K562 (cell line): ENCODE measurements around the gene DHX29. TPM values are rescaled to one million over a fixed set of nuclear protein-coding genes. Genes with fewer than 3 reads are reported as not detected.
A peak's percentile ranks its signal among the peaks of the same experiment; 100 is the strongest.

Experiments
- ATAC-seq: fragments of 200-7000 bp; cut with Tn5 transposase; 3 replicates; pipeline ENCODE4 v1.9.1; 2020; ENCODE audit warnings: moderate library complexity
- BruUV-seq: library from RNA; stranded (reverse); fragments of 400-500 nt; replicated peaks from 2 replicates; lab custom pipeline; 2021; lab: Mats Ljungman, UMichigan
- CTCF ChIA-PET: fragments of 300-600 bp; formaldehyde crosslinking; extraction: SDS; loops from one replicate; lab custom pipeline; 2021; ENCODE audit warnings: low intra/inter-chr PET ratio; lab: Yijun Ruan, JAX
- POLR2A ChIA-PET: fragments of 300-600, 350-650 bp; sonication (Branson Sonifier 250); formaldehyde crosslinking; extraction: SDS; loops from one replicate; lab custom pipeline; 2021; ENCODE audit warnings: antibody characterized with exemption, inconsistent platforms; lab: Yijun Ruan, JAX
- DNase-seq, 4 experiments: peaks; one replicate each; pipeline versions ENCODE4 v3.0.0 to v3.0.0-alpha.2; 2011 to 2018; ENCODE audit warnings: low spot score in 3 of 4, mixed read lengths in 3 of 4; ENCODE audit errors: extremely low read depth in 1 of 4
- FAIRE-seq: peaks from 2 replicates; lab custom pipeline; 2011; peaks lifted over from hg19 to GRCh38; lab: Jason Lieb, UNC
- H2AFZ ChIP-seq: 2 replicates; pipeline ENCODE4 v1.6.0; 2011; ENCODE audit warnings: low read depth, low read length, control low read depth, inconsistent platforms
- H3K27ac ChIP-seq: fragments of 200-600 bp; 3 replicates; pipeline ENCODE4 v1.8.0; 2011; ENCODE audit warnings: low read depth, mild to moderate bottlenecking, control low read depth, inconsistent platforms, low read length, moderate library complexity, mixed read lengths; ENCODE audit errors: extremely low read depth
- H3K27me3 ChIP-seq, 2 experiments: fragments of 300-600 bp in 1 of 2; 2 replicates in 1 of 2; 3 replicates in 1 of 2; pipeline versions ENCODE4 v1.6.0 to v1.8.0; 2011; ENCODE audit warnings: inconsistent platforms in 2 of 2, low read length in 2 of 2, mild to moderate bottlenecking in 1 of 2, mixed read lengths in 1 of 2, moderate library complexity in 1 of 2; ENCODE audit not compliant: control insufficient read depth in 2 of 2, insufficient read depth in 2 of 2
- H3K36me3 ChIP-seq: fragments of 300-600 bp; 3 replicates; pipeline ENCODE4 v1.8.0; 2011; ENCODE audit warnings: mild to moderate bottlenecking, low read length, inconsistent platforms; ENCODE audit not compliant: control insufficient read depth, insufficient read depth
- H3K4me1 ChIP-seq, 2 experiments: fragments of 200-600 bp in 1 of 2; replicated peaks in 1 of 2; 2 replicates in 1 of 2; 3 replicates in 1 of 2; pipeline versions ENCODE4 v1.5.1 to v1.8.0; 2011; ENCODE audit warnings: inconsistent platforms in 2 of 2, low read length in 2 of 2, mild to moderate bottlenecking in 1 of 2, mixed read lengths in 1 of 2, moderate library complexity in 1 of 2; ENCODE audit not compliant: control insufficient read depth in 2 of 2, insufficient read depth in 2 of 2
- H3K4me2 ChIP-seq: 2 replicates; pipeline ENCODE4 v1.6.1; 2011; ENCODE audit warnings: low read length, control low read depth, inconsistent platforms, mixed read lengths; ENCODE audit not compliant: insufficient read depth
- H3K4me3 ChIP-seq: fragments of 200-600 bp; sonication (generic), shearing (Covaris generic); 2 replicates; pipeline ENCODE4 v1.5.1; 2016; ENCODE audit warnings: control low read depth, inconsistent platforms
- H3K79me2 ChIP-seq: fragments of 200-600 bp; 3 replicates; pipeline ENCODE4 v1.8.0; 2011; ENCODE audit warnings: low read length, inconsistent platforms; ENCODE audit not compliant: control insufficient read depth, insufficient read depth
- H3K9ac ChIP-seq, 2 experiments: 2 replicates each; pipeline versions ENCODE4 v1.6.0 to v1.6.1; 2011; ENCODE audit warnings: low read depth in 2 of 2, low read length in 2 of 2, control low read depth in 1 of 2, inconsistent platforms in 1 of 2, mild to moderate bottlenecking in 1 of 2, mixed read lengths in 1 of 2; ENCODE audit not compliant: insufficient read depth in 1 of 2
- H3K9me1 ChIP-seq: one replicate; pipeline ENCODE4 v1.6.0; 2011; ENCODE audit warnings: inconsistent platforms, mild to moderate bottlenecking, low read length, moderate library complexity; ENCODE audit not compliant: control insufficient read depth, insufficient read depth
- H3K9me3 ChIP-seq: replicated peaks from 2 replicates; pipeline ENCODE4 v1.5.1; 2011; ENCODE audit warnings: low read depth, low read length, inconsistent platforms; ENCODE audit not compliant: control insufficient read depth, insufficient read depth
- H4K20me1 ChIP-seq: replicated peaks from 2 replicates; pipeline ENCODE4 v1.6.1; 2011; ENCODE audit warnings: low read length, inconsistent platforms, mixed read lengths; ENCODE audit not compliant: control insufficient read depth, insufficient read depth
- BRD9 ChIP-seq: fragments of 450-650 bp; IDR thresholded peaks from 2 replicates; pipeline ENCODE4 v1.6.1; 2018; ENCODE audit warnings: low read depth; ENCODE audit not compliant: partially characterized antibody
- RAD21 ChIP-seq, 2 experiments: fragments of 250-450 bp in 1 of 2; fragments of 450-650 bp in 1 of 2; sonication (Bioruptor Pico) in 1 of 2; formaldehyde crosslinking in 1 of 2; IDR thresholded peaks in 1 of 2; conservative IDR thresholded peaks in 1 of 2; 2 replicates each; pipeline versions ENCODE4 v1.4.0 to v1.8.0; 2020 to 2022; ENCODE audit warnings: mild to moderate bottlenecking in 2 of 2, moderate library complexity in 1 of 2
- SETDB1 ChIP-seq: IDR thresholded peaks from one replicate; pipeline ENCODE4 v1.6.1; 2012; ENCODE audit warnings: low read length, control low read depth, inconsistent platforms
- SMC3 ChIP-seq: conservative IDR thresholded peaks from 2 replicates; pipeline ENCODE4 v1.6.1; 2011; ENCODE audit warnings: low read depth, low read length, improper control_type of control experiment; ENCODE audit not compliant: insufficient read depth
- SOX6 ChIP-seq: fragments of 450-650 bp; IDR thresholded peaks from 2 replicates; pipeline ENCODE4 v1.6.1; 2014; ENCODE audit warnings: mild to moderate bottlenecking
- ZNF146 ChIP-seq: IDR thresholded peaks from one replicate; pipeline ENCODE4 v1.6.1; 2018; ENCODE audit warnings: missing compliant biosample characterization; ENCODE audit not compliant: unreplicated experiment
- ZNF785 ChIP-seq: fragments of 250-450 bp; sonication (Bioruptor Pico); IDR thresholded peaks from 2 replicates; pipeline ENCODE4 v1.4.0; 2020; ENCODE audit warnings: mild to moderate bottlenecking
- WGBS: fragments of 100-300 bp; shearing (Covaris generic); methylation state at CpG from one replicate; pipeline ENCODE4 v1.1.6; 2016; ENCODE audit warnings: low coverage, mixed read lengths; ENCODE audit not compliant: insufficient coverage; ENCODE audit errors: missing lambda C conversion rate; 5-methylcytosine and 5-hydroxymethylcytosine counted together
- in situ Hi-C: fragments of 300-500 bp; cut with MboI; formaldehyde crosslinking; loops from 4 replicates; pipeline ENCODE4 v1.15.0; 2018; ENCODE audit warnings: inconsistent platforms, mixed read lengths
- intact Hi-C: fragments of 100-400 bp; cut with micrococcal nuclease; formaldehyde crosslinking; loops from 2 replicates; pipeline ENCODE4 v1.14.2; 2022
- polyA plus RNA-seq, 8 experiments: library from polyadenylated mRNA; depleted of rRNA in 4 of 8; stranded (reverse) in 5 of 8; unstranded in 3 of 8; fragments of >200 nt; fragmentation: Nextera tagmentation in 2 of 8; fragmentation: Illumina TruSeq in 1 of 8; extraction: Ambion mirVana in 2 of 8; extraction: Trizol in 1 of 8; gene quantifications; 2 replicates each; pipeline versions ENCODE4 v1.2.1 to v1.2.3, GENCODE V29; 2011 to 2014; ENCODE audit warnings: inconsistent platforms in 1 of 8, missing spikeins in 1 of 8
- total RNA-seq, 7 experiments: library from RNA; depleted of rRNA in 6 of 7; stranded (reverse); fragments of >200 nt in 6 of 7; fragmentation: Illumina TruSeq in 2 of 7; extraction: Trizol in 2 of 7; gene quantifications; 2 replicates each; pipeline versions ENCODE4 v1.2.1 to v1.2.3, GENCODE V29; 2011 to 2021; ENCODE audit warnings: low replicate concordance in 1 of 7
- TF ChIP-seq, protein P1 (sequence below), 2 experiments: fragments of 450-650 bp; formaldehyde crosslinking in 1 of 2; IDR thresholded peaks; 2 replicates each; pipeline versions ENCODE4 v1.4.0 to v1.6.1; 2014 to 2020; ENCODE audit warnings: mild to moderate bottlenecking in 2 of 2, borderline replicate concordance in 1 of 2, low read depth in 1 of 2
- TF ChIP-seq, protein P2 (sequence below): fragments of 450-650 bp; IDR thresholded peaks from 2 replicates; pipeline ENCODE4 v1.6.1; 2018; ENCODE audit not compliant: partially characterized antibody

DHX29 gene
- total and polyA plus RNA-seq, 9 of the 15 experiments (the other 6 are each of a cell fraction or from before 2014, with no cell fraction given), result 7.5 to 42.1 (median 25.0) TPM

DNA sequence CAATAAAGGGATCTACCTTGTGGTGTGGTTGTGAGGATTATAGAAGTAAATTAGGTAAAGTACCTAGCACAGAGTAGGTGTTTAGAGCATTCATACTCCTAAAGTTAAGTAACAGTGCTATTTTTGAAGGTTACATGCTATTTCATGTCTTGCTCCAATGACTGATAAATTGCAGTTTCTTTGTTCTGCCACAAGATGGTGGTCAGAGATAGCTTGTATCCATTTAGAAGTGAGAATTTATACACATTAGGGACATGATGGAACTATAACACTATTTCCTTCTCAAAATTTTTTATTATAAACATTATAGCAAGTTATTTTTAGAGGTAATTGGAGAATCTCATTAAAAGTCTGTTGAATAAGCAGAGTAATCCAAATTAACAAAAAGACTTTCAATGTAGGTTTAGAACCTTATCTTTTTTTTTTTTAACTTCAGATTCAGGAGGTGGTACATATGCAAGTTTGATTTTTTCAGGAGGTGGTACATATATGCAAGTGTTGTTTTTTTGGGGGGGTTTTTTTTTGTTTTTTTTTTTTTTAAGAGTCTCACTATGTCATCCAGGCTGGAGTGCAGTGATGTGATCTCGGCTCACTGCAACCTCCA lies 17.4 kb upstream of the DHX29 start:
- FAIRE-seq (peak; percentile 60), ATAC-seq (peak; percentile 77)
- no TSS peak for BruUV-seq
- no peak for TF ChIP-seq SETDB1
- TF ChIP-seq RAD21 (CRISPR knock-in tag; conservative IDR thresholded peaks at IDR 0.05 in 1 of 2, IDR thresholded peaks at IDR 0.05 in 1 of 2), result peak; percentile 64 to 68
- TF ChIP-seq, protein P1, sequence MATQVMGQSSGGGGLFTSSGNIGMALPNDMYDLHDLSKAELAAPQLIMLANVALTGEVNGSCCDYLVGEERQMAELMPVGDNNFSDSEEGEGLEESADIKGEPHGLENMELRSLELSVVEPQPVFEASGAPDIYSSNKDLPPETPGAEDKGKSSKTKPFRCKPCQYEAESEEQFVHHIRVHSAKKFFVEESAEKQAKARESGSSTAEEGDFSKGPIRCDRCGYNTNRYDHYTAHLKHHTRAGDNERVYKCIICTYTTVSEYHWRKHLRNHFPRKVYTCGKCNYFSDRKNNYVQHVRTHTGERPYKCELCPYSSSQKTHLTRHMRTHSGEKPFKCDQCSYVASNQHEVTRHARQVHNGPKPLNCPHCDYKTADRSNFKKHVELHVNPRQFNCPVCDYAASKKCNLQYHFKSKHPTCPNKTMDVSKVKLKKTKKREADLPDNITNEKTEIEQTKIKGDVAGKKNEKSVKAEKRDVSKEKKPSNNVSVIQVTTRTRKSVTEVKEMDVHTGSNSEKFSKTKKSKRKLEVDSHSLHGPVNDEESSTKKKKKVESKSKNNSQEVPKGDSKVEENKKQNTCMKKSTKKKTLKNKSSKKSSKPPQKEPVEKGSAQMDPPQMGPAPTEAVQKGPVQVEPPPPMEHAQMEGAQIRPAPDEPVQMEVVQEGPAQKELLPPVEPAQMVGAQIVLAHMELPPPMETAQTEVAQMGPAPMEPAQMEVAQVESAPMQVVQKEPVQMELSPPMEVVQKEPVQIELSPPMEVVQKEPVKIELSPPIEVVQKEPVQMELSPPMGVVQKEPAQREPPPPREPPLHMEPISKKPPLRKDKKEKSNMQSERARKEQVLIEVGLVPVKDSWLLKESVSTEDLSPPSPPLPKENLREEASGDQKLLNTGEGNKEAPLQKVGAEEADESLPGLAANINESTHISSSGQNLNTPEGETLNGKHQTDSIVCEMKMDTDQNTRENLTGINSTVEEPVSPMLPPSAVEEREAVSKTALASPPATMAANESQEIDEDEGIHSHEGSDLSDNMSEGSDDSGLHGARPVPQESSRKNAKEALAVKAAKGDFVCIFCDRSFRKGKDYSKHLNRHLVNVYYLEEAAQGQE (IDR thresholded peaks at IDR 0.05; ENCODE audit: borderline replicate concordance), result peak; percentile 35; the same call in 1 of the 2 replicates
- TF ChIP-seq, protein P1 (CRISPR knock-in tag; IDR thresholded peaks at IDR 0.05; ENCODE audit: low read depth), result no peak
- 0 out of 2 replicates have a peak, but pooled peaks have one; percentile 6 for TF ChIP-seq SMC3
- no peak for TF ChIP-seq ZNF146
- TF ChIP-seq SOX6, result peak; percentile 47
- TF ChIP-seq, protein P2, sequence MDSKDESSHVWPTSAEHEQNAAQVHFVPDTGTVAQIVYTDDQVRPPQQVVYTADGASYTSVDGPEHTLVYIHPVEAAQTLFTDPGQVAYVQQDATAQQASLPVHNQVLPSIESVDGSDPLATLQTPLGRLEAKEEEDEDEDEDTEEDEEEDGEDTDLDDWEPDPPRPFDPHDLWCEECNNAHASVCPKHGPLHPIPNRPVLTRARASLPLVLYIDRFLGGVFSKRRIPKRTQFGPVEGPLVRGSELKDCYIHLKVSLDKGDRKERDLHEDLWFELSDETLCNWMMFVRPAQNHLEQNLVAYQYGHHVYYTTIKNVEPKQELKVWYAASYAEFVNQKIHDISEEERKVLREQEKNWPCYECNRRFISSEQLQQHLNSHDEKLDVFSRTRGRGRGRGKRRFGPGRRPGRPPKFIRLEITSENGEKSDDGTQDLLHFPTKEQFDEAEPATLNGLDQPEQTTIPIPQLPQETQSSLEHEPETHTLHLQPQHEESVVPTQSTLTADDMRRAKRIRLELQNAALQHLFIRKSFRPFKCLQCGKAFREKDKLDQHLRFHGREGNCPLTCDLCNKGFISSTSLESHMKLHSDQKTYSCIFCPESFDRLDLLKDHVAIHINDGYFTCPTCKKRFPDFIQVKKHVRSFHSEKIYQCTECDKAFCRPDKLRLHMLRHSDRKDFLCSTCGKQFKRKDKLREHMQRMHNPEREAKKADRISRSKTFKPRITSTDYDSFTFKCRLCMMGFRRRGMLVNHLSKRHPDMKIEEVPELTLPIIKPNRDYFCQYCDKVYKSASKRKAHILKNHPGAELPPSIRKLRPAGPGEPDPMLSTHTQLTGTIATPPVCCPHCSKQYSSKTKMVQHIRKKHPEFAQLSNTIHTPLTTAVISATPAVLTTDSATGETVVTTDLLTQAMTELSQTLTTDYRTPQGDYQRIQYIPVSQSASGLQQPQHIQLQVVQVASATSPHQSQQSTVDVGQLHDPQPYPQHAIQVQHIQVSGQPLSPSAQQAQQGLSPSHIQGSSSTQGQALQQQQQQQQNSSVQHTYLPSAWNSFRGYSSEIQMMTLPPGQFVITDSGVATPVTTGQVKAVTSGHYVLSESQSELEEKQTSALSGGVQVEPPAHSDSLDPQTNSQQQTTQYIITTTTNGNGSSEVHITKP, result no peak
- TF ChIP-seq ZNF785 (CRISPR knock-in tag), result no peak
- TF ChIP-seq BRD9, result no peak

More for the DNA sequence above, 17.4 kb upstream of the DHX29 start:
- Histone ChIP-seq H4K20me1 (no peaks in the 10 kb centered on the region), H3K4me1 (no peaks in the 10 kb centered on the region), H3K9me1 (no peaks in the 10 kb centered on the region), H3K9me3 (no peaks in the 10 kb centered on the region), H3K27ac (no peak overlapping the region), H3K79me2 (peaks cover 61% of the 10 kb centered on the region), H3K9ac (no peak overlapping the region), H3K36me3 (peaks cover 74% of the 10 kb centered on the region; the same call in 2 of the 3 replicates), H2AFZ (no peak overlapping the region), H3K4me3 (no peak overlapping the region), H3K27me3 (no peaks in the 10 kb centered on the region), H3K4me2 (no peak overlapping the region)
- in situ Hi-C loops, result no loop called here
- peak in 2 of 4 experiments; percentile 22 to 36 for DNase-seq
- ChIA-PET CTCF (interaction anchor here (0.6 to 1.3 kb wide), 4 partner anchors 152 to 1895 kb away, joined by 3 to 6 read pairs (median 4); no protein-coding TSS in a partner anchor), POLR2A (interaction anchor here (0.6 to 0.7 kb wide), 2 partner anchors 517 to 793 kb away, joined by 3 to 4 read pairs; no protein-coding TSS in a partner anchor)
- WGBS, result 80% methylated on average over 1 of the region's 1 CpG
- intact Hi-C loops, result loop anchor here (5.0 kb wide), 1 partner anchor 367 kb away; no protein-coding TSS in a partner anchor
